GM21367 (cell line): ENCODE results near the gene NTNG2.

ENCODE experiments used
- ATAC-seq: cut with Tn5 transposase; IDR thresholded peaks from one replicate; pipeline ENCODE4 v1.9.1; 2021; ENCODE audit not compliant: unreplicated experiment

The NTNG2 gene

DNA sequence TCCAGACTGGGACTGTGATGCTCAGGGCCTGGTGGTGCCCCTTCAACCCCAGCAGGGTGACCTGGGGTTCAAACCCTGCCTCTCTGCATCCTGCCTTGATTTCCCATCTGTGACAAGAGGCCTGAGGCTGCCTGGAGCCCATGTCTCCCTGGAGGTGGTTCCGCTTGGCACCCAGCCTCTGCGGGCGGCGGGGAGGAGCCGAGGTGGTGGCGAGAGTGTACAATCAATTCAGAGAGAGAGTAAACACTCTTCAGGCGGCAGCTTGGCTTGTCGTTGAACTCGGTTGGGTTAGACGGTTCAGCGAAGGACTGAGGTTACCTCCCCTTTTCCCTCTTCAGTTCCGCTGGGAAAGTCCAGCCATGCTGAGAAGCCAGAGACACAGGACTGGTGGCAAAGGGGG, 39.3 kb downstream of the NTNG2 start:
- ATAC-seq = no peak

DNA sequence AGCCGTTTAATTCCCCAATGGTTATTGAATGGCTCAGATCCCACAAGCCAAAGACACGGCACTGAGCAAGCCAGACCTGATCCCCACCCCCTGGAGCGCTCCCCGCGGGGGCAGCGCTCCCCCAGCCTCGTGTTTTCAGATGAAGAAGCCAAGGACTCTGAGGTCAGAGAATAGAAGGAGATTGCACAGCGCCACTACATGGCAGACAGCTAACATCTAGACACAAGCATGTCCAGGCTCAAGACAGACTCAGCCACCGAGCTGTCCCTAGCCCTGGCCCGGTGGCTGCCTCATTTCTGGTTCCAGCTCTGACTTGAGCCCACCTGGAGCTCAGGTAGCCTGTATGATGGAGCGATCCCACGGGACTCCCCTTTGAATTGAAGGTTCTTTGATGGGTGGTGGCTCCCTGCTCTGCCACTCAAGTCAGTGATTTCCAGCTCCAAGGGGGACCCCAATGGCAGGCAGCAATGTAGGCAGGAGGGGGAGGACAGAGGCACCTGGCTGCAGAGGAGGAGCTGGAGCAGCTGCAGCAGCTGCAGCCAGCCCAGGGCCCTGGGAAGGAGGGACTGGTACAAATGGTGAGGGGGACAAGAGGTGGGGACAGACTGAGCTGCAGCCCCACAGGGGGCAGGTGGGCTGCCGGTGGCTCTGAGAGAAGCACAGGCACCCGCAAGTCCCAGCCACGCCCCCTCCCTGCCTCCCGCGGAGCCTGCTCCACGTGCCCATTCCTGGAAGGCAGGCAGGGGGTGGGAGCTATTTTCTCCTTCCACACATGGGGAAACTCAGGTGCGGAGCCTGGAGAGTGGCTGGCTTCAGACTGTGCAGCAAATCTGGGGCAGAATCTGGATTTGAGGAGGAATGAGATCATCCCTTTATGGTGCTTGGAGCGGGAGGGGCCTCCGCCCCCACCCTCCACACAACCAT, 40.2 kb downstream of the NTNG2 start:
- no peak for ATAC-seq

DNA sequence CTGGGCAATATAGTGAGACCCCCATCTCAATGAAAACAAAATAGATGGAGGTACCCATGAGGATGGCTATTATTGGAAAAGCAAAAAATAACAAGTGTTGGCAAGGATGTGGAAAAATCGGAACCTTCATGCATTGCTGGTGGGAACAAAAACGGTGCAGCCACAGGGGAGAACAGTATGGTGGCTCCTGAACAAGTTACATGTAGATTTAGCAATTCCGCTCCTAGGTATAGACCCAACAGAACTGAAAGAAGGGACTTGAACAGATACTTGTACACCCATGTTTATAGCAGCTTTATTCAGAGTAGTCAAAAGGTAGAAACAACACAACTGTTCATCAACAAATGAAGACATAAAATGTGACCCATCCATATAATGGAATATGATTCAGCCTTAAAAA, 43.0 kb downstream of the NTNG2 start:
- ATAC-seq = no peak

DNA sequence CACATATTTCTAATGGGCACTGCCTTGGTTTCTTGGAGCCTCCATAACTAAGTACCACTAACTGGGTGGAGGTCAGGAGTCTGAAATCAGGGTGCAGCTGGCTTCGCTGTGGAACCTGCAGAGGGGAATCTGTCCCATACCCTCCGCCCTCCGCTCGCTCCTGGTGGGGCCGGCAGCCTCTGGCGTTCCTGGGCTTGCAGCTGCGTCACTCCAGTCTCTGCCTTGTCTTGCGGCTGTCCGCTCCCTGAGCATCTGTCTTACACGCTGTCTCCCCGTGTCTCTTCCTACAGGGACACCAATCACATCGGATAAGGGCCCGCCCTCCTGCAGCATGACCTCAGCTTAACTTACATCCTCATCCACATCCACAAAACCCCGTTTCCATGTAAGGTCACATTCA, 45.4 kb downstream of the NTNG2 start:
- ATAC-seq = no peak

DNA sequence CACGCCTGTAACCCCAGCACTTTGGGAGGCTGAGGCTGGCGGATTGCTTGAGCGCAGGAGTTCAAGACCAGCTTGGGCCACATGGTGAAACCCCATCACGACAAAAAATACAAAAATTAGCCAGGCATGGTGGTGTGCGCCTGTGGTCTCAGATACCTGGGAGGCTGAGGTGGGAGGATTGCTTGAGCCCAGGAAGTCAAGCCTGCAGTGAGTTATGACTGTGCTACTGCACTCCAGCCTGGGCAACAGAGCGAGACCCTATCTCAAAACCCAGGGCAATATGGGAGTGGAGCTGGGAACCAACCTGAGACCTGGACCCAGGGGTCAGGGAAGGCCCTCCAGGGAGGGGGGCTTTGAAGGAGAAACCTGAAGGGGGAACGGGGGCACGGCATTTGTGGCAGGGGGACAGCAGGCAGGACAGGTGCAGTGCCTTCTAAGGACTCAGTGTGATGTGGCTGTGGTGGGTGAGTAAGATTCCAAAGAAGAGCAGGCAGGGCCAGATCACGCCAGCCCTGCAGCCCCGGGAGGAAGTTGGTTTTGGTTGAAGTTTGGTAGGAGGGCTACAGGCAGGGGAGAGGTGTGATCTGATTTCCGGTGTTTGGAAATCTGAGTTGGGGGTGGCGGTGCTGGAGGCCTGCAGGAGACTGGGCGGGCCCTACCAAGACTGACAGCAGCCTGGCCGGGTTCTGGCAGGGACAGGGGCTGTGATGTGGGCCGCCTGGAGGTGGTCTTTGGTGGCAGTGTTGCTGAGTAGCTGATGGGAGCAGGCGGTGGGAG, 46.2 kb downstream of the NTNG2 start:
- no peak for ATAC-seq

DNA sequence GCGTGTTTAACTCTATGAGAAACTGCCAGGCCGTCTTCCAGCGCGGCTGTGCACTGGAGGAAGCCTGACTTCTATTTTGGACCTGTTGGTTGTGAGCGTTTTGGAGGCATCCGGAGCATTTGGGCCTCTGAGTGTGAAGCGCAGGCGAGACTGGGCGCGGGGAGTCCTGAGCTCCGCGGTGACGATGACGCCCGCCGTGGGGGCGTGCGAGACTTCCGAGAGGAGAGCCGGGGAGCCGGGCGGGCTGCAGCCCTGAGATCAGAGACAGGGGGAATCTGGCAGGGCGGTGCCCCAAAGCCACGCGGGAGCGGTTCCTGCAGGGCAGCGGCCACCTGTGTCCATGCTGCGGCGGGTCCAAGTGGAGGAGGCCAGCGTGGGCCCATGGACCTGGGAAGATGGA, 47.4 kb downstream of the NTNG2 start:
- no peak for ATAC-seq

DNA sequence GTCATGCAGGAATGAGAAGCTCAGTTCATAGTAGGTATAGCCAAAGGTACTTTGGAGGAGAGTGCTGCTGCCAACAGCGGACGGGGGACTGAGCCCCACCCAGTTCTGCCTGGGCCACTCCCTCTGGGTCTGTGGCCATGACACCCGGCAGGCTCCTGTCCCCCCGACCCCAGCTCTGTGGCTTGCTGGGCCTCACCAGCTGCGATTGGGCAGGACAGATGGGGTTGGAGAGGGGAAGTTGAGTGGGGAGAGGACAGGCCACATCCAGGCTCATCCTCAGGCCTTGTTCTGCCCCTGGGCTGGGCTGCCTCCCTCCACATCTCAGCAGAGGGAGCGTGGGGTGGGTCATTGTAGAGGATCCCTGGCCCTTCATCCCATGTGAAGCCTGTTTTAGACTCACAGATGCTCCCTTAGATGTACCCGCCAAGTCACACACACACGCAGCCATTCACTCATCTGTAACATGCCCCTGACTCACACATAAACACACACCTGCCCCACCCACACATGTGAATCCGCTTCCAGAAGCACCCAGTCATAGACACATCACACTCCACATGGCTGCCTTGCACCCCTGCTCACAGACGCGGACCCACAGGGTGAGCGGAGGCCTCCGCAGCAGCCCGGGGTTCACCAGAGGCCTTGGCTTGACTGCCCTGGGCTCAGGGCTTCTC, 48.8 kb downstream of the NTNG2 start:
- no peak for ATAC-seq

DNA sequence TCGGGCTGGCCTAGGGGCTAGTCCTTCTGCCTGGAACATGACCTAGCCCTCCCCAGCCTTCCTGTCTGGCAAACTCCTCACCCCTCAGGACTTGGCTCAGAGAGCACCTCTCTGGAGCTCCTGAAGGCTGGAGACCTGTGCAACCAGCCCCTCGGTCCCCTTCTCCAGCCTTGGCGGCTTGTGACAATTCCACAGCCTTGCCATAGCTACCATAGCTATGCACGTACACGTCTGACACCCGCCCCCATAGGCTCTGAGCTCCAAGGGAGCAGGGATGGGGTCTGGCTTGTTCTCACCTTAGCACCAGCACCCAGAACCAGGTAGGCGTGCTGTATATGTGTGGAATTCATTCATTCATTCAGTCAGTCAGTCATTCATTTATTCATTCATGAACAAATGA, 49.7 kb downstream of the NTNG2 start:
- no peak for ATAC-seq

DNA sequence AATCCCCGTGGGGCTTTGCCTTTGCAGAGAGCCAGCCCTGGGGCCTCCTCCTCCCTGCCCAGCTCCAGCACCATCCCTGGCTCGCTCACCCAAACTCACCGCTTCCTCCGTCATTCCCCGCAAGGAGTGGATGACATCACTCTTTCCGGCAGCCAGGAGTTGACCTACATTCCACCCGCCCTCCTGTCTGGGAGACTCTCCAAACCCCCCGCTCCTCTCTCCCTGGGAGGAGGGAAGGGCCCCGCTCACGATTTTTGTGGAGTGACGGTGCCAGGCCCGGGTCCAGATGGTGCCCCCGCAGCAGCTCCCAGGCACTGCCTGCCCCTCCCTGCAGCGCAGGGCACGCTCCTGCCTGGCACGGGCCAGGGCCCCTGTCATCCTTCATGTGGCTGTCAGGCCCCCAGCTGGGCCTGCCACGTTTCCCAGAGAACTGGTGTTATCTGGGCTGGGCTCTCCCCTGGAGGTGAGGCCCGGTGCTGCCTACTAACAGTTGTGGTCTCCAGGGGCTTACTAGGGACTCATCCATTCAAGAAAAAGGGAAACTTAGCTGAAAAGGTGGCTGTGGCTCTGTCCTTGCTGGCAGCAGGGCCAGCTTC, 52.3 kb downstream of the NTNG2 start:
- ATAC-seq = no peak

DNA sequence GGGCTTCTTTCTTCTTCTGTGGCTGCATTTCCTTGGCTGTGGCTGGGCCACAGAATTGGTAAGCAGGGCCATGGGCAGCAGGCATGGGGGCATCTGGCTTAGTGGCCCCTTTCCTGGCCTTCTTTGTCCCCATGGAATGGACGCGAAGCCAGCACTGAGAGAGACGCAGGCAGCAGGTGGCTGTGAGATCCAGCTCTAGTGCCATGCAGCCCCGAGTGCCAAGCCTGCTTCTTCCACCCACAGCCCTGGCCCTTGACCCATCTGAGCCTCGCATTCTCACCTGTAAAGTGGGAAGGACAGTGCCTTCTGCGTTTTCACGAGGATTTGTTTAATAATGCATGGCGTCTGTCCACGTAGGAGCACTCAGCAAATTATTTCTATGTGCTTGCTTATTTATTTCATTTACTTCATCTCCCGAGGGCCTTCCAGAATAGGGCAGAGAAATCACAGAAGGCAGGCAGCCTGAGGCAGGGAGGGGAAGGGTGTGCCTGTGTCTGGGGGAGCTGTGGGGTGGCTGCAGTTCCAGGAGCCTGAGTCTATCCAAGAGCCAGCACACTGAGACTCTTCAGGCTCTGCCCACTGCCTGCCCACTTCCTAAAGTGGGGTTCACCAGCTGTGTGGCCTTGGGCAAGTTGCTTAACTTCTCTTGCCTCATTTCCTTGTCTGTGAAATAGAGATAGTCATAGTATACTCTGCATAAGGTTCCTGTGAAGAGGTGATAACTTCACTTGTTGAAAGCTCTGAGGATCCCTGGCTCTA, 55.2 kb downstream of the NTNG2 start:
- ATAC-seq = no peak

DNA sequence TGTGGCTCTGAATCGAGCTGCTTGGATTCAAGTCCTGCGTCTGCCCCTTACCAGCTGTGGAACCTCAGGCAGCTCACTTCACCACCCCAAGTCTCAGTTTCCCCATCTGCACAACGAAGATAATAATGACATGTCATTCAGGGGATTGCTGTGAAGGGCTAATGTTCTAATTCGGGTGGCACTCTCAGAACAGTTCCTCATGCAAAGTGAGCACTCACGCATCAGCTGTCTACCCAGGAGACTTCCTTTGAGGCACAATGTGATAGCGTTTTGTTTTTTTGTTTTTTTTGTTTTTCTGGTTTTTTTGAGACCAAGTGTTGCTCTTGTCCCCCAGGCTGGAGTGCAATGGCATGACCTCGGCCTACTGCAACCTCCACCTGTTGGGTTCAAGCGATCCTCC, 56.4 kb downstream of the NTNG2 start:
- ATAC-seq = no peak

DNA sequence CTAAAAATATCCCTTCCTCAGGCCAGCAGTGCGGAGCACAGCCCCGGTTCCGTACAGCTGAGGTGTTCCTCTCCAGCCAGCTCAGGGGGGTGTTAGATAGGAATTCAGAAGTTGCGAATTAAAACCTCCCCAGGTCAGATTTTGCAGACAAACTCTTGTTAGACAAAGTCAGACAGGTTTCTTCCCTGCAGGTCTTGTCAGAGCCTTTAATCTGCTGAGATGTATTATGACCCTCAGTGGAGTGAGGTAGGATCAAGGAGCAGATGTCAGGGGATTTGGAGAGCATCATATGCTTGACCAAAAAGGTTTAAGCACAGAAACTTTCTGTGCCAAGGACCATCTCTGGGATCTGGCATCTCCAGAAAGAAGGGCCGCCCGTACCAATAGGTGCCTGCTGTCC, 60.1 kb downstream of the NTNG2 start:
- no peak for ATAC-seq

DNA sequence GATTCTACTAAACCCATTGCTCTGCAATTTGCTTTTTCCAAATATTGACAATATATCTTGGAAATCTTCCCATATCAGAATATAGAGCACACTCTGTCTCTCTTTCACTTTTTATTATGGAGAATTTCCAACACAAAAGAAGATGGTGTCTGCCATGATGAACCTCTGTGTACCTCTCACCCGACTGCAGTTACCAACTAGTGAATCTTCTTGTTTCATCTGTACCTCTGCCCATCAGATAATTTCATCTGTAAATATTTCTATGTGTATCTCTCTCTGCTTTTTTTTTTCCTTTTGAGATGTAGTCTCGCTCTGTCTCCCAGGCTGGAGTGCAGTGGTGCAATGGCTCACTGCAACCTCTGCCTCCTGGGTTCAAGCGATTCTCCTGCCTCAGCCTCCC, 62.8 kb downstream of the NTNG2 start:
- no peak for ATAC-seq

DNA sequence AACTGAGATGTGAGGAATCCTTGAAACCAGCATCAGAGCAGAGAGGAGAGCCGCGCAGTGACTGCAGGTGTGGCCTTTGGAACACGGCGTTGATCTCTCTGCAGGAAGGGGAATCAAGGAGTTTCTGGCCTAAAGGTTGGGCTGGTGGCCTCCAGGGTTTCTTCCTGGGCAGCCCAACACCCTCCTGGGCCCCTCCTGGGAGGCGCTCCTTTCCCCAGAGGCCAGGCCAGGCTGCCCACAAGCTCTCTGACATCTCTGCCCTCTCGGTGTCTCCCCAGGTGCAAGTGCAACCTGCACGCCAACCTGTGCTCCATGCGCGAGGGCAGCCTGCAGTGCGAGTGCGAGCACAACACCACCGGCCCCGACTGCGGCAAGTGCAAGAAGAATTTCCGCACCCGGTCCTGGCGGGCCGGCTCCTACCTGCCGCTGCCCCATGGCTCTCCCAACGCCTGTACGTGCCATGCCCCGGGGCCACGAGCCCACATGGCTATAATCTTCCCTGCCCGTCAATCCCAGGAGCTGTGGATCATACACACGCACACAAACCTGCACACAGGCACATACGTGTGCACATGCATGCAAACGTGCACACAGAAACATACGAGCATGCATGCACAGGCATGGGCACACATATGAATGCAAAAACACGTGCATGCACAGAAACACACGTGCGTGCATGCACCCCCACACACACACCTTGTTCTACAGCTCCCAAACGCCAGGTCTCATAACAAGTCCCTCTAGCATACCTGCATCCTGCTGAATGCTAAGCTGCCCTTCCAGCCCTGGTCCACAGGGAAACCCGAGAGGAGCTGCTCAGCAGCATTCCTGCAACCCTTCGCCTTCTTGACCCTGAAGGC, 64.9 kb downstream of the NTNG2 start:
- ATAC-seq = no peak

DNA sequence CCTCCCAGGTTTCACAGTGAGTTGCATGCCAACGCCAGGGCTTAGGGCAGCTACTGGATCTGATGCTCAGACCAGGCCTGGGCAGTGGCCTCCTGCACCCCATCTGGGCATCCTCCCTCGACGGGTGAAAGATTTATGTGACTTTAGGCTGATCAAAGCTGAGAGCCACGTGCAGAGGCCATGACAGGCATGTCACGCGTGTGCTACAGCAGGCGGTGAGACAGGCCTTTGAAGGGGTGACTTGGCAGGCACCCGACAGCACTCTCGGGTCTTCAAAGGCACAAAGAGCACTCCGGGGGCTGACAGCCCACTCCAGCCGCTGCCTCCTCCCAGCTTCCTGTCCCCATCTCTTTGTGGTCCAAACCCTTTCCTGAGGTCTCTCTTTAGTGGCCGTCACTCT, 66.2 kb downstream of the NTNG2 start:
- ATAC-seq = no peak

DNA sequence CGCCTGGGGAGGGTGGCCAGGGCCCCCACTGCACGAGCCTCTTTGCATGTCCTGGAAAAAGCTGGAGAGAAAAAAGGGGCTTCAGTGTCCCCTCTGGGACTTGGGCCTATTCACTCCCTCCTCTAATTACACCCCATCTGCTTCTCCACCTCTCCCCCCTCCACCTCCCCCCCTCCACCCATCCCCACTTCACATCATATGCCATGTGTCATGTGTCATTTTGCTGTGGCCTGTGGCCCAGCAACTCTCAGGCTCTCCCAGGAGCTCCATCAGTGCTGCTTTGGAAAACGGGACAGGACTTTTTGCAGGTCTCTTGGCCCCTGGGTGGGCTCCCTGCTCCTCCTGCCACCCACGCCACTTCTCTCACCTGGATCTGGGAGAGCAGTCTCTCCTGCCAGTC, 68.7 kb downstream of the NTNG2 start:
- ATAC-seq = no peak

DNA sequence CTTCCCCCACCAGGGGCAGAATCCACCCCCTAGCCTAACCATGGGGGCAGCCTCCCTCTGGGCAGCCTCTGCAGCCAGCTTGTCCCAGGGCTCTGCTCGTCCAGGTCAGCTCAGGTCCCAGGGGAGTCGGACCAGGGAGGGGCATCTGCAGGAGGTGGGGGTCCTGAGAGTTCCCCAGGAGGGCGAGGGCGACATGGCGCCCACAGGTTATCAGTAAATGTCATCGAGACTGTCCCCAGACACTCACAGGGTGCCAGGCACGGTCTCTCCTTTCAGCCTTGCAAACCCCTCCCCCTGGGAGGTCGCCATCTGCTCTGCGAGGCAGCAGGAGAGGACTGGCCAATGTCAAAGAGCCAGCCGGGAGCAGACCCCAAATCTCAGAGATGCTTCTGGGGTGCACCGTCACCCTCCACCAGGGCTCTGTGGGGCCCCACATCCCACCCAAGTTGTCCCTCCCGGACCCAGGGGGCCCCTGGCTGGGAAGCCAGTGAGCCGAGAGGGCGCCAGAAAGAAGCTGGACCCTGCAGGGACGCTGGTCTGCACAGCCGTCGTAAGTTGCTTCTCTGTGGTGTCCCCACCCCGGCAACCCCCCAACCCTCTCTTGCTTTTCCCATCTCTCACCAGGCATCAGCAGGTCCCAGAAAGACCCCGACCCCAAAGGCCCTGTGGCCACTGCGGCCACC, 69.3 kb downstream of the NTNG2 start:
- no peak for ATAC-seq

DNA sequence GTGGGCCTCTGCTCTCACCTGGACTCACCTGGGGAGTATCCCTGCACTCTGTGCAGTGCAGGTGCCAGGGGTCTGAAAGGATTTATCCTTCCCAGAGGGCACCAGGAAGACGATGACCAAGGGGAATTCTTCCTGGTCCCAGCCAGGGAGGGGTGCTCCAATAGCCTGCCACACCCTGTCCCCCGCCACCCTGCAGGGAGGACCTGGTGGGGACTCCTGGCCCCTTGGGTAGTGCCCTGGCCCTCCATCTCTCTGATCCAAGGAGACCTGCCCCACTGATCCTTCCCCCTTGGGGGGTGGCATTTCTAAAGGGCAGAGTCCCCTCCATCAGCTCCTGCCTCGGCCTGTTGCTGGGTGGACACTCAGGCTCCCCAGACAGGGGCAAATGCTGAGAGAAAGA, 70.7 kb downstream of the NTNG2 start:
- ATAC-seq = no peak

DNA sequence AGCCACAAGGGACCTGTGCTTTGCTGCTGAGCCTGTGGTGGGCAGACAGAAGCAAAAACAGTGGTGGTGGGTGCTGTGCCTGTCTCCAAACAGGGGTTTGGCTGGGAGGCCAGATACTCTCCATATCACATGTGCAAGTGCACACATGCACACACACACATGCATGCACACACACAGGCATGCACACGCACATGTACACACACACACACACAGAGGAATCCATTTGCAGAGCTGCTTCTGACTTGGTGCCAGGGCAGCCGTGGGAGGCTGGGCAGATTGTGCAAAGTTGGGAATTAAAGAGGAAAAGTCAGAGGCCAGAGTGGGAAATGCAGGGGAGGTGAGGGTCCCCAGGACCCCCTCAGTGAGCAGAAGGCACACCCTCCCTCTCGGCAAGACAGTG, 71.3 kb downstream of the NTNG2 start:
- no peak for ATAC-seq
